A549 (cell line): ENCODE results near the gene UVSSA. TPM values are rescaled to one million over a fixed set of nuclear protein-coding genes. Genes with fewer than 3 reads are reported as not detected.

Source experiments
- ATAC-seq, 2 experiments: fragments of 200-7000 bp in 1 of 2; fragments of >200 bp in 1 of 2; cut with Nextera tagmentation in 1 of 2; cut with Tn5 transposase in 1 of 2; 3 replicates each; pipeline versions ENCODE4 v1.8.0 to v1.9.1; 2018 to 2020; ENCODE audit warnings: mild to moderate bottlenecking in 1 of 2, moderate library complexity in 1 of 2
- CTCF ChIA-PET: fragments of 300-600 bp; sonication (Branson Sonifier 250); formaldehyde crosslinking; extraction: SDS; loops from one replicate; lab custom pipeline; 2021; ENCODE audit warnings: antibody characterized with exemption, inconsistent platforms; lab: Yijun Ruan, JAX
- POLR2A ChIA-PET: fragments of 350-600 bp; formaldehyde crosslinking; extraction: SDS; loops from one replicate; lab custom pipeline; 2021; ENCODE audit warnings: antibody characterized with exemption, inconsistent platforms; lab: Yijun Ruan, JAX
- DNase-seq, 2 experiments: peaks; one replicate each; pipeline versions ENCODE4 v3.0.0 to v3.0.0-alpha.2; 2011 to 2016; ENCODE audit warnings: low read depth in 1 of 2, low spot score in 1 of 2
- FAIRE-seq: peaks from 2 replicates; lab custom pipeline; 2011; peaks lifted over from hg19 to GRCh38; lab: Jason Lieb, UNC
- H3K27ac ChIP-seq, 2 experiments: fragments of >200 bp; sonication (Bioruptor Twin); formaldehyde crosslinking; 3 replicates each; pipeline ENCODE4 v1.5.1; 2016 to 2017
- H3K4me1 ChIP-seq: fragments of >200 bp; sonication (Bioruptor Twin); formaldehyde crosslinking; 3 replicates; pipeline ENCODE4 v1.6.1; 2016
- H3K4me2 ChIP-seq: fragments of >200 bp; sonication (Bioruptor Twin); formaldehyde crosslinking; 3 replicates; pipeline ENCODE4 v1.6.1; 2016
- H3K4me3 ChIP-seq: fragments of >200 bp; sonication (Bioruptor Twin); formaldehyde crosslinking; 3 replicates; pipeline ENCODE4 v1.5.1; 2016
- H3K9me3 ChIP-seq: fragments of >200 bp; sonication (Bioruptor Twin); formaldehyde crosslinking; 3 replicates; pipeline ENCODE4 v1.6.1; 2016
- CBX2 ChIP-seq: fragments of 200-600 bp; sonication (generic); IDR thresholded peaks from 2 replicates; pipeline ENCODE4 v1.6.1; 2016; ENCODE audit warnings: low read depth, mild to moderate bottlenecking, borderline replicate concordance
- CBX8 ChIP-seq: fragments of 200-600 bp; sonication (generic); IDR thresholded peaks from 2 replicates; pipeline ENCODE4 v1.6.1; 2016
- EHMT2 ChIP-seq: fragments of 200-600 bp; sonication (generic); IDR thresholded peaks from 2 replicates; pipeline ENCODE4 v1.6.1; 2016; ENCODE audit warnings: antibody characterized with exemption, low read depth, mild to moderate bottlenecking, moderate library complexity
- EP300 ChIP-seq, 2 experiments: fragments of >200 bp; sonication (Bioruptor Twin); formaldehyde crosslinking; IDR thresholded peaks; 2 replicates in 1 of 2; 3 replicates in 1 of 2; pipeline ENCODE4 v1.6.1; 2016 to 2017
- FOSB ChIP-seq: fragments of 250-450 bp; sonication (Bioruptor Pico); IDR thresholded peaks from 2 replicates; pipeline ENCODE4 v1.5.0; 2020; ENCODE audit warnings: mild to moderate bottlenecking, moderate library complexity
- FOSL2 ChIP-seq, 2 experiments: fragments of 450-650 bp in 1 of 2; fragments of >200 bp in 1 of 2; sonication (Bioruptor Twin) in 1 of 2; formaldehyde crosslinking; IDR thresholded peaks; 2 replicates each; pipeline versions ENCODE4 v1.5.0 to v1.6.1; 2016 to 2020; ENCODE audit warnings: mild to moderate bottlenecking in 1 of 2, moderate library complexity in 1 of 2
- FOXS1 ChIP-seq: fragments of 250-450 bp; sonication (Bioruptor Pico); IDR thresholded peaks from 2 replicates; pipeline ENCODE4 v1.5.0; 2020; ENCODE audit warnings: mild to moderate bottlenecking, moderate library complexity
- HDAC2 ChIP-seq: fragments of 200-600 bp; sonication (generic); IDR thresholded peaks from 2 replicates; pipeline ENCODE4 v1.6.1; 2016
- HOXB13 ChIP-seq: fragments of 250-450 bp; sonication (Bioruptor Pico); IDR thresholded peaks from 2 replicates; pipeline ENCODE4 v1.5.0; 2020; ENCODE audit warnings: low read depth, mild to moderate bottlenecking, moderate library complexity
- HOXB5 ChIP-seq: fragments of 250-450 bp; sonication (Bioruptor Pico); IDR thresholded peaks from 2 replicates; pipeline ENCODE4 v1.5.0; 2020; ENCODE audit warnings: mild to moderate bottlenecking, moderate library complexity
- JUNB ChIP-seq: fragments of >200 bp; sonication (Bioruptor Twin); formaldehyde crosslinking; IDR thresholded peaks from 2 replicates; pipeline ENCODE4 v1.6.1; 2016
- KDM1A ChIP-seq: fragments of 200-600 bp; sonication (generic); IDR thresholded peaks from 2 replicates; pipeline ENCODE4 v1.6.1; 2016; ENCODE audit warnings: low read depth, mild to moderate bottlenecking
- MAZ ChIP-seq: fragments of 150-350 bp; IDR thresholded peaks from 2 replicates; pipeline ENCODE4 v1.6.1; 2014; ENCODE audit warnings: antibody characterized with exemption, low read depth, low read length, borderline replicate concordance
- MYC ChIP-seq: IDR thresholded peaks from 2 replicates; pipeline ENCODE4 v1.6.1; 2012; ENCODE audit warnings: mild to moderate bottlenecking, inconsistent platforms, low read length, improper control_type of control experiment, borderline replicate concordance
- POLR2A ChIP-seq: IDR thresholded peaks from 2 replicates; pipeline ENCODE4 v1.6.1; 2012; ENCODE audit warnings: mild to moderate bottlenecking, low read length
- RAD21 ChIP-seq, 2 experiments: fragments of >200 bp in 1 of 2; sonication (Bioruptor Twin) in 1 of 2; formaldehyde crosslinking in 1 of 2; IDR thresholded peaks in 1 of 2; conservative IDR thresholded peaks in 1 of 2; 2 replicates in 1 of 2; 3 replicates in 1 of 2; pipeline ENCODE4 v1.6.1; 2012 to 2018; ENCODE audit warnings: inconsistent platforms in 1 of 2
- RARB ChIP-seq: fragments of 250-450 bp; sonication (Bioruptor Pico); IDR thresholded peaks from 2 replicates; pipeline ENCODE4 v1.8.0; 2021; ENCODE audit warnings: mild to moderate bottlenecking, moderate library complexity
- TFCP2L1 ChIP-seq: fragments of 250-450 bp; sonication (Bioruptor Pico); IDR thresholded peaks from 2 replicates; pipeline ENCODE4 v1.5.0; 2021; ENCODE audit warnings: mild to moderate bottlenecking
- TP53 ChIP-seq: fragments of 250-450 bp; sonication (Bioruptor Pico); IDR thresholded peaks from 2 replicates; pipeline ENCODE4 v1.5.0; 2021; ENCODE audit warnings: mild to moderate bottlenecking, moderate library complexity
- ZFP36 ChIP-seq: fragments of 450-650 bp; IDR thresholded peaks from 2 replicates; pipeline ENCODE4 v1.6.1; 2014; ENCODE audit warnings: borderline replicate concordance; ENCODE audit not compliant: partially characterized antibody
- ZNF302 ChIP-seq: fragments of 250-450 bp; sonication (Bioruptor Pico); IDR thresholded peaks from 2 replicates; pipeline ENCODE4 v1.9.0; 2021; ENCODE audit warnings: inconsistent platforms, mild to moderate bottlenecking, moderate library complexity
- ZSCAN20 ChIP-seq: fragments of 250-450 bp; sonication (Bioruptor Pico); IDR thresholded peaks from 2 replicates; pipeline ENCODE4 v1.8.0; 2022; ENCODE audit warnings: mild to moderate bottlenecking, moderate library complexity
- WGBS: methylation state at CpG from one replicate; pipeline ENCODE4 v1.1.6; 2017; ENCODE audit errors: missing lambda C conversion rate; 5-methylcytosine and 5-hydroxymethylcytosine counted together
- polyA plus RNA-seq, 4 experiments: library from polyadenylated mRNA; depleted of rRNA in 3 of 4; stranded (reverse); fragments of >200 nt; fragmentation: RNase III in 1 of 4; extraction: RNeasy Plus Mini Kit Qiagen cat#74134 plus additional on column Dnase treatment in 1 of 4; gene quantifications; 2 replicates in 3 of 4; 3 replicates in 1 of 4; pipeline ENCODE4 v1.2.3, GENCODE V29; 2011 to 2017
- TF ChIP-seq, protein P1 (sequence below): fragments of >200 bp; sonication (Bioruptor Twin); formaldehyde crosslinking; IDR thresholded peaks from 2 replicates; pipeline ENCODE4 v1.6.1; 2016
- TF ChIP-seq, protein P2 (sequence below): fragments of 200-600 bp; sonication (generic); IDR thresholded peaks from 2 replicates; pipeline ENCODE4 v1.6.1; 2016; ENCODE audit warnings: antibody characterized with exemption, mild to moderate bottlenecking, moderate library complexity
- TF ChIP-seq, protein P3 (sequence below): fragments of 250-450 bp; sonication (Bioruptor Pico); IDR thresholded peaks from 2 replicates; pipeline ENCODE4 v1.5.0; 2021; ENCODE audit warnings: mild to moderate bottlenecking, moderate library complexity, borderline replicate concordance
- TF ChIP-seq, protein P4 (sequence below): fragments of 450-650 bp; IDR thresholded peaks from 2 replicates; pipeline ENCODE4 v1.6.1; 2014; ENCODE audit warnings: antibody characterized with exemption
- TF ChIP-seq, protein P5 (sequence below): fragments of 250-450 bp; sonication (Bioruptor Pico); IDR thresholded peaks from 2 replicates; pipeline ENCODE4 v1.5.0; 2020; ENCODE audit warnings: low read depth, mild to moderate bottlenecking, moderate library complexity

The UVSSA gene
- polyA plus RNA-seq, 2 of the 4 experiments (the other 2 are of a cell fraction) = 4.5 to 6.9 TPM

DNA sequence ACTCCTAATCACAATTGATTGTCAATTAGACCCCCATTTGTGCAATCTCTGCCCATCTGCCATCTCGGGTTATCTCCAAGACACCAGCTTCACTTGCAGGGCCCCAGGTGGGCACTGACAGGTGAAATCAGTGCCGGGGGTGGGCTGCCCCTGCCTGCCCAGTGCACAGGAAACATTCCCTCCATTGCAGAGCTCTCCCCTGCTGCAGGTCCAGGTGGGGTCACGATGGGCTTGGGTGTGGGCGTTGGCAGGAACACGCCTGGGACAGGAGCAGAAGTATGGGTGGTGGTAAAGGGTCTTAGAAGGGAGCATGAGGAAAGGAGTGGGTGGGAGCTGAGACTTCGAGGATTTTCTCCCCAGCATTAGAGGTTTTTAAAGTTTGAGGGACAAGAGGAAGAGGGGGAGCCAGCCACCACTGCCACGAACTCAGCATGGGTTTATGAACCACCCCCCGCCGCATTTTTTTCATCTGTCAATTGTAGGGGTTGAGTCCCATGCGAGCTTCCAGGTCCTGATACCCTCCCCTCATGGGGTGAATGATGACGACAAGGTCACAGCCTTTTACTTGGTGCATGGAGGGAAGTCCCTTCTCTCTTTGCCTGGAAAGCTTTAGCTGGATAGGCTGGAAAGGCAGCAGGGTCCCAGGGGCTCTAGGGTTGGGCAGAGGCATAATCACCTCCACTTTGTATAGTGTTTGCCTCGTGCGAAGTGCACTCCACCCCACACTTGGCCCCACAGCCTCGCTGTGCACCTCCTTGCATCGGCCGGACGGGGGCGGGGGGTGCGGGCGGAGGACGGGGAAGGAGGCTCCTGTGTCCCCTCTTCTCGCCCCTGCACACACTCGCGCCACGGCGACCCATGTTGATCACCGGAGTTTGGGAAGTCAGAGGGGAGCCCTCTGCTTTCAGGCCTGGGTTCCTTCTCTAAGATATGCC lies 62.8 kb downstream of the UVSSA start:
- Histone ChIP-seq H3K27ac (no peak overlapping the region), H3K4me1 (no peaks in the 10 kb centered on the region), H3K4me3 (no peak overlapping the region), H3K4me2 (no peak overlapping the region), H3K9me3 (no peaks in the 10 kb centered on the region)
- FAIRE-seq (no peak), DNase-seq (no peak), ATAC-seq (peak in 1 of 2 experiments; percentile 5; a peak in 1 of 6 replicates)
- CTCF ChIA-PET = interaction anchor here (0.9 to 1.4 kb wide), 3 partner anchors 10 to 70 kb away, joined by 3 read pairs; no protein-coding TSS in a partner anchor
- POLR2A ChIA-PET = no interaction called here
- TF ChIP-seq JUNB (no peak), HOXB5 (CRISPR knock-in tag) (no peak), CBX2 (no peak), MYC (no peak), HOXB13 (CRISPR knock-in tag) (no peak), EHMT2 (no peak), TFCP2L1 (CRISPR knock-in tag) (no peak), FOSB (no peak), MAZ (no peak), RARB (CRISPR knock-in tag) (no peak), KDM1A (no peak), POLR2A (no peak), EP300 (IDR thresholded peaks at IDR 0.05) (no peak), CBX8 (no peak), ZSCAN20 (CRISPR knock-in tag) (no peak), ZNF302 (CRISPR knock-in tag) (no peak)
- TF ChIP-seq, protein P1, sequence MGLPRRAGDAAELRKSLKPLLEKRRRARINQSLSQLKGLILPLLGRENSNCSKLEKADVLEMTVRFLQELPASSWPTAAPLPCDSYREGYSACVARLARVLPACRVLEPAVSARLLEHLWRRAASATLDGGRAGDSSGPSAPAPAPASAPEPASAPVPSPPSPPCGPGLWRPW = no peak
- 20% methylated on average over 9 of the region's 27 CpGs for WGBS

DNA sequence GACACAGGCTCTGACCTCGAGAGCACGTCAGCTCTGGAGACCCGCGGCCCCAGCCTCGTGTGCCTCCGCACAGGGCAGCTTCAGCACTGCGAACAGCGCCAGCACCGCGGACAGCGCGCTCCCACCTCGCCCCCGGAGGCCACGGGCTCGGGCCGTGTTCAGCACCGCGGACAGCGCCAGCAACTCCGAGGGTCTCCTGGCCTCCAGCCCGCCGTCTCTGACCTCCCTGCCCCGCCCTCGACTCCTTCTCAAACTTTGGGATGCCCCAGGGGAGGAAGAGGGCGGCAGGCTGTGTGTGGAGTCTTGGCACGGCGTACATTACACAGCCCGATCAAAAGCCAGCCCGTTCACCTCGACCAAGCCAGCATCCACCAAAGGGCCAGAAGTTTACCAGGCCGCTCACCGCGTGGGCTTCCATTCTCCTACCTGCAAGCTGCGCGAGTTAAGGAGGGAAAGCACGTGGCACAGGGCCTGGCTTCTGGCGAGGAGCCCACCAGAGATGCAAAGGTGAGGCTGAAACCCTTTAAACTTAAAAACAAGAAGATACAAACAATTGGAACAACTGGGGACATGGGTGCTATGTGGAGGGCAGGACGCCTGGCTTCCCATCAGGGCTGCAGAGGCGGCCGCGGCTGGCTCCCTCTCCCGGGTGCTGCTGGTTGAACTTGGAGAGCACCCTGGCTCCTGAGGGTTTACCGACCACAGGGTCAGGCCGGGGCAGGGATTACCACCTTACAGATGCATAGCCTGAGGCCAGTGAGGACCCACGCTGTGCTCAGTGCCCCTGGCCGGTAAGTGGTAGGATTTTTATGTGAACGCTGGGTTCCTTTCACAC lies 63.7 kb downstream of the UVSSA start:
- Histone ChIP-seq H3K4me1 (no peaks in the 10 kb centered on the region), H3K4me2 (no peak overlapping the region), H3K9me3 (no peaks in the 10 kb centered on the region), H3K4me3 (no peak overlapping the region), H3K27ac (no peak overlapping the region)
- CTCF ChIA-PET = no interaction called here
- DNase-seq = no peak
- FAIRE-seq = no peak
- peak in 1 of 2 experiments; percentile 62; a peak in 3 of 6 replicates for ATAC-seq
- WGBS = 31% methylated on average over 10 of the region's 48 CpGs
- POLR2A ChIA-PET = no interaction called here
- TF ChIP-seq, protein P2, sequence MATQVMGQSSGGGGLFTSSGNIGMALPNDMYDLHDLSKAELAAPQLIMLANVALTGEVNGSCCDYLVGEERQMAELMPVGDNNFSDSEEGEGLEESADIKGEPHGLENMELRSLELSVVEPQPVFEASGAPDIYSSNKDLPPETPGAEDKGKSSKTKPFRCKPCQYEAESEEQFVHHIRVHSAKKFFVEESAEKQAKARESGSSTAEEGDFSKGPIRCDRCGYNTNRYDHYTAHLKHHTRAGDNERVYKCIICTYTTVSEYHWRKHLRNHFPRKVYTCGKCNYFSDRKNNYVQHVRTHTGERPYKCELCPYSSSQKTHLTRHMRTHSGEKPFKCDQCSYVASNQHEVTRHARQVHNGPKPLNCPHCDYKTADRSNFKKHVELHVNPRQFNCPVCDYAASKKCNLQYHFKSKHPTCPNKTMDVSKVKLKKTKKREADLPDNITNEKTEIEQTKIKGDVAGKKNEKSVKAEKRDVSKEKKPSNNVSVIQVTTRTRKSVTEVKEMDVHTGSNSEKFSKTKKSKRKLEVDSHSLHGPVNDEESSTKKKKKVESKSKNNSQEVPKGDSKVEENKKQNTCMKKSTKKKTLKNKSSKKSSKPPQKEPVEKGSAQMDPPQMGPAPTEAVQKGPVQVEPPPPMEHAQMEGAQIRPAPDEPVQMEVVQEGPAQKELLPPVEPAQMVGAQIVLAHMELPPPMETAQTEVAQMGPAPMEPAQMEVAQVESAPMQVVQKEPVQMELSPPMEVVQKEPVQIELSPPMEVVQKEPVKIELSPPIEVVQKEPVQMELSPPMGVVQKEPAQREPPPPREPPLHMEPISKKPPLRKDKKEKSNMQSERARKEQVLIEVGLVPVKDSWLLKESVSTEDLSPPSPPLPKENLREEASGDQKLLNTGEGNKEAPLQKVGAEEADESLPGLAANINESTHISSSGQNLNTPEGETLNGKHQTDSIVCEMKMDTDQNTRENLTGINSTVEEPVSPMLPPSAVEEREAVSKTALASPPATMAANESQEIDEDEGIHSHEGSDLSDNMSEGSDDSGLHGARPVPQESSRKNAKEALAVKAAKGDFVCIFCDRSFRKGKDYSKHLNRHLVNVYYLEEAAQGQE = peak; percentile 99
- TF ChIP-seq ZFP36 = no peak
- TF ChIP-seq RAD21 (conservative IDR thresholded peaks at IDR 0.05 in 1 of 2, IDR thresholded peaks at IDR 0.05 in 1 of 2) = no peak
- no peak for TF ChIP-seq FOSL2 (IDR thresholded peaks at IDR 0.05)
- TF ChIP-seq FOSL2 (CRISPR knock-in tag; IDR thresholded peaks at IDR 0.05) = no peak
- TF ChIP-seq FOXS1 (CRISPR knock-in tag) = peak; percentile 93
- TF ChIP-seq TP53 (CRISPR knock-in tag) = no peak
- TF ChIP-seq, protein P3, sequence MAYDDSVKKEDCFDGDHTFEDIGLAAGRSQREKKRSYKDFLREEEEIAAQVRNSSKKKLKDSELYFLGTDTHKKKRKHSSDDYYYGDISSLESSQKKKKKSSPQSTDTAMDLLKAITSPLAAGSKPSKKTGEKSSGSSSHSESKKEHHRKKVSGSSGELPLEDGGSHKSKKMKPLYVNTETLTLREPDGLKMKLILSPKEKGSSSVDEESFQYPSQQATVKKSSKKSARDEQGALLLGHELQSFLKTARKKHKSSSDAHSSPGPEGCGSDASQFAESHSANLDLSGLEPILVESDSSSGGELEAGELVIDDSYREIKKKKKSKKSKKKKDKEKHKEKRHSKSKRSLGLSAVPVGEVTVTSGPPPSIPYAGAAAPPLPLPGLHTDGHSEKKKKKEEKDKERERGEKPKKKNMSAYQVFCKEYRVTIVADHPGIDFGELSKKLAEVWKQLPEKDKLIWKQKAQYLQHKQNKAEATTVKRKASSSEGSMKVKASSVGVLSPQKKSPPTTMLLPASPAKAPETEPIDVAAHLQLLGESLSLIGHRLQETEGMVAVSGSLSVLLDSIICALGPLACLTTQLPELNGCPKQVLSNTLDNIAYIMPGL (CRISPR knock-in tag) = no peak
- 0 out of 2 replicates have a peak, but pooled peaks have one; percentile 58 for TF ChIP-seq TFCP2L1 (CRISPR knock-in tag)
- TF ChIP-seq HDAC2 = no peak
- TF ChIP-seq, protein P4, sequence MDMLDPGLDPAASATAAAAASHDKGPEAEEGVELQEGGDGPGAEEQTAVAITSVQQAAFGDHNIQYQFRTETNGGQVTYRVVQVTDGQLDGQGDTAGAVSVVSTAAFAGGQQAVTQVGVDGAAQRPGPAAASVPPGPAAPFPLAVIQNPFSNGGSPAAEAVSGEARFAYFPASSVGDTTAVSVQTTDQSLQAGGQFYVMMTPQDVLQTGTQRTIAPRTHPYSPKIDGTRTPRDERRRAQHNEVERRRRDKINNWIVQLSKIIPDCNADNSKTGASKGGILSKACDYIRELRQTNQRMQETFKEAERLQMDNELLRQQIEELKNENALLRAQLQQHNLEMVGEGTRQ = no peak
- TF ChIP-seq, protein P5, sequence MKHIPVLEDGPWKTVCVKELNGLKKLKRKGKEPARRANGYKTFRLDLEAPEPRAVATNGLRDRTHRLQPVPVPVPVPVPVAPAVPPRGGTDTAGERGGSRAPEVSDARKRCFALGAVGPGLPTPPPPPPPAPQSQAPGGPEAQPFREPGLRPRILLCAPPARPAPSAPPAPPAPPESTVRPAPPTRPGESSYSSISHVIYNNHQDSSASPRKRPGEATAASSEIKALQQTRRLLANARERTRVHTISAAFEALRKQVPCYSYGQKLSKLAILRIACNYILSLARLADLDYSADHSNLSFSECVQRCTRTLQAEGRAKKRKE = 0 out of 2 replicates have a peak, but pooled peaks have one; percentile 67
- peak; percentile 78; the same call in 1 of the 2 replicates for TF ChIP-seq ZSCAN20 (CRISPR knock-in tag)
- peak; percentile 95 for TF ChIP-seq EHMT2
- no peak for TF ChIP-seq EP300 (IDR thresholded peaks at IDR 0.05)
- peak; percentile 75 for TF ChIP-seq HOXB13 (CRISPR knock-in tag)
- TF ChIP-seq ZNF302 (CRISPR knock-in tag) = peak; percentile 69; the same call in 1 of the 2 replicates
